GM18861 (cell line): ENCODE results near the gene DCDC2C.

Experiments used
- ATAC-seq: cut with Tn5 transposase; IDR thresholded peaks from one replicate; pipeline ENCODE4 v1.9.1; 2021; ENCODE audit not compliant: unreplicated experiment

DCDC2C gene

DNA sequence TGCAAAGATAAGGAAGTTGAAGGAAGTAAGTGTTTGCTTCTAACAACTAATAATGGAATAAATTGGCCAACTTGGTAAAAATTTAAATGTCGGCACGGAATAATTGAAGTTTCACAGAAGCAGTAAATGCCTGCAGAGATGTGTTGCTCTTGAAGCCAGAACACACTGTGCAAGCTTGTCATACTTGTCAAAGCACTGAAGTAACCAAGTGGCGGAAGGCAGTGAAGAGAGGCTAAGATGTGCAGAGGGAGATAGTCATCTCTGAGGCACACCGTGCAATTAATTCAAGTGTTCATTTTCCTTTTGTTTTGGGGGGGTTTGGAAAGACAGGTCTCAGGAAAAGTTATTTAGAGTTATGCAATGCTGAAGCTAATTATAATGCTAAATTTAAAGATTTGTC, 5.2 kb downstream of the DCDC2C start:
- ATAC-seq, result no peak

- ATAC-seq, result no peak
Observed at GRCh38 chr2:3709225-3709624, 5.8 kb downstream of the DCDC2C start.

DNA sequence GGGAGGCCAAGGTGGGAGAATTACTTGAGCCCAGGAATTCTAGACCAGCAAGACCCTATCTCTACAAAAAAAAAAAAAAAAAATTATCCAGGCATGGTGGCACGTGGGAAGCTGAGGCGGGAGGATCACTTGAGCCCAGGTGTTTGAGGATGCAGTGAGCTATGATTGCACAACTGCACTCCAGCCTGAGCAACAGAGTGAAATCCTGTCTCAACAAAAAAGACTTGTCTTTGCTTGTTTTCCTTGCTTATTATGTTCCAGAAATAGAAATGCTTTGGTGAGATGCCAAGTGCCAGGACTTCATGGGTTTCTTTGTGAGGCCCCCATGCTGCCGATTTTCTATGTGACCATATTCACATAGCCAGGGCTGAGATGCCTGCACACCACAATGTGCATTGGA, 9.0 kb downstream of the DCDC2C start:
- ATAC-seq, result no peak

DNA sequence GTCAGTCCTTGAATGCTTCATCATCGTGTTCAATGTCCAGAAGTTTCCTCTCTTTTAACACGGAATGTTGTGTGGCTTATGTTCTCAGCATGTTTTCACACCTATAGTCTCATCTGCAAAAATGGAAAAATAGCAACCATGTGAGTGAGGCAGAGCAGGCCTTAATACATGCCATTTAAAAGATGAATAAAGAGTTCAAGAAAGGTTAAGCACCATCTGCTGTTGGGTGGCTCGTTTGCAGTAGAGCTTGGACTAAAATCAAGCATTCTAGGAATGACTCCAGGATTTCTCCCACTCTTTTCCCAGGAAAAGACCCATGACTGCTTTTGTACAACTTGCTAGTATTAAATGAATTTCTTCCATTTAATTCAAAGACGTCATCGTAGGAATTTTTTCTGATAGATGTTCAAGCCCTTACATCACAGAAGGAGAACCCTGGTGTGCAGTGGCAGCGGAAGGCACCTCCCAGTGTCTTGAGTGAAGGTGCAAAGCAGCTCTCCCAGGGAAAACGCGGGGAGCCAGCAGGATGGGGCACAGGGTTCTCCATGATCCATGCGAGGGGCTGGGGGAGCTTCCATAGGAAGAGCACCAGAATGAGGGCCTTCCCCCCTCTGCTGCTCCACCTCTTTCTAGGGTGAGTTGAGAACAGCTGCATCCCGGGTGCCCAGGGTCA, 9.6 kb downstream of the DCDC2C start:
- ATAC-seq, result no peak

DNA sequence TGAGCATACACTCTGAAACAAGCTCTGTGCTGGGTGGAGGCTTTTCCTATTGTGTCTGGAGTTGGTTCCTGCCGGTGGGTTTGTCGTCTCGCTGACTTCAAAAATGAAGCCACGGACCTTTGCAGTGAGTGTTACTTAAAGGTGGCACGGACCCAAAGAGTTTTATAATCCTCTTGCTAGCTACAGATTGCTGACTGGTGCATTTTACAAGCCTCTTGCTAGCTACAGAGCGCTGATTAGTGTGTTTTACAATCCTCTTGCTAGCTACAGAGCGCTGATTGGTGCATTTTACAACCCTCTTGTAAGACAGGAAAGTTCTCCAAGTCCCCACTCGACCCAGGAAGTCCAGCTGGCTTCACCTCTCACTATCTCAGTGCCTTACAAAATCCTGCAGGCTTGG, 15.3 kb downstream of the DCDC2C start:
- ATAC-seq, result no peak

DNA sequence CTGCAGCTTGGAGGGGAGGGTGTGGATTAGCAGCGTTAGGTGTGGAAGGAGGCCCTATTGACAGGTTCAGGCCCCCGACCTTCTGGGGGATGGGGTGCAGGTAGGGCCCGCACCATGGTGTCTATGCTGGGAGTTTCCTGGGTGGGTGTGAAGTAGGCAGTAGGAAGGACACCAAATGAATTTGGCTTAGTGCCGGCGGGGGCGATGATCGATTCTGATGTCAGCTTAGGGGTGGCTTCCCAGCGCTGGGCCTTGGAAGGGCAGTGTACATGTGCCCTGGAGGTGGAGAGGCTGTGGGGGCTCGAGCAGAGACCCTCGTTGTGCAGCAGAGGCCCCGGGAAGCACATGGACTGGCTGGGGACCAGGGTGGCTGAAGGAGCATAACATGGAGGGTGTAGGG, 21.6 kb downstream of the DCDC2C start:
- ATAC-seq, result no peak

GRCh38 chr2:3725458-3726250, 22.3 kb downstream of the DCDC2C start:
- no peak for ATAC-seq

- no peak for ATAC-seq
Observed at GRCh38 chr2:3726511-3726910, 23.1 kb downstream of the DCDC2C start.

- no peak for ATAC-seq
Observed at GRCh38 chr2:3727397-3728045, 24.1 kb downstream of the DCDC2C start.

DNA sequence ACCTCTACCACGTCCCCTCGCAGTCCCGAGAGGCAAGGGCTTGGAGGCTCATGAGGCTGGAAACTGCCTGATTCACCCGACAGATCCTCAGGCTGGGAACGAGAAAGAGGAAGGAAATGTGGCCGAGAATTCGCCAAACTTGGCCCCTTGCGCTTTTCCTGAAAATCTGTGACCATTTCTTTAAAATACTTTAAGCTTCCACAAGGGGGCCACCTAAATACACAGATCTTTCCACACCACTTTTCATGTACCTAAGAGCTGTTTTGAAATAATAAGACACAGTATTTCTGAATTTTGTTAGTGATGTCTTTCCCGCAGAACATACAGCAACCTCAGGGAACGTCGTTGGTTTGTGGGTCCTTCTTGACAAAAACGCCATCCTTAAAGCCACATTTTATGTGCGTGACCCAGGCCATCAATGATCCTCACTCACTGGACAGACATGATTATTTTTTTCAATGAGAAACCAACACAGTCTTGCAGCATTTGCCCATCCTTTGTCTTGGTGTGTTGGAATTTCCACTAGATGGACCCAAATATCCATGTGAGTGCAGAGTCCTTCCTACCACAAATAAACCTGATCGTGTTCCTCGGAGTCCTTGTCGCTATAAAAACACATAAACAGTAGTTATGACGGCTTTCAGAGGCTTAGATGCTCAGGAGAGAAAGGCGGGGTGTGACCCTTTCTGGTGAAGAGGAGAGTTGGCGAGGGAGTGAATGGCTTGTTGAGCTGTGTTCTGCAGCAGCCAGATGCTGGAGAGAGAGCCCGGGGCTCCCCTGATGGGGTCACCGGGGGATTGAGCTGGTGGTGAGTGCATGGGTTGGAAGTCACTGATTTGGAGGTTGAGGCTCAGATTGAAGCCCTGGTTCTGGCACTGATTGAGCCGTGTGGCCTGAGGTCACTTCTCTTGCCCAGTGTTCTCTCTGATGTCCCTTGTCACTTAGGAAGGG, 25.0 kb downstream of the DCDC2C start:
- no peak for ATAC-seq

DNA sequence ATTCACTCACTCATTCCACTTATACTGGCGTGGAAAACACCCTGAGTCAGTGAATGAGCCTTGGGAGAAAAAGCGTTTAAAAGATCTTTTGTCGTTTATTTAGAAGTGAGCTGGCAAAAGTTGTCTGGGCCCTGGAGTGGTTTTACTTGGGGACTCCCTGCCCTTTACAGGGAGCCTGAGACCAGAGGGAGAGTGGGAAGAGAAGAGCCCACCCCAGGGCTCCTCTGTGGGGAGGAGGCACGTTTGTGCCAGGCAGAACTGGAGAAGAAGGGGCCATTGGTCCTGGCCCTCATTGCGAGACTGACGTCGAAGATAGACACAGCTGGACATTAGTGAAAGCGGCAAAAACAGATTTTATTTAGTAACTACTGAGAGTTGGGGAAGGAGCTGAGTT, 25.7 kb downstream of the DCDC2C start:
- no peak for ATAC-seq

GRCh38 chr2:3729786-3730185, 26.4 kb downstream of the DCDC2C start:
- no peak for ATAC-seq

DNA sequence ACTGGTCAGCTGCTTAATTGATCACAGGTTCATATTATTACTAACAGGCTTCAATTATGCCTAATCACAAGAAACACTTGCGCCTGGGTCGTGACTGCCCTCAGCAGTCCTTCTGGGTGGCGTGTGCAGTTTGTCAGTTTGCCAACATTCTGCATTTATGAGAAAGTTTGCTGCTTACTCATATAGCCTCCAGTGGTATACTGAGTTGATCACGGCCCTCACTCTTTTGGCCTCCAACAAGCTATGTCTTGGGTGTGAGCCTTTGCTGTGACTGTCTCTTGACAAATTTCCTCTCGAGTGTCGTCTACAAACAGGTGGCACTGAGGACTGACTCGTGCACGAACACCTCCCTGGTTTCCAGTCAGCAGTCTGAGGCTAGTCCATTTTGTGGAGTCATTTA, 27.3 kb downstream of the DCDC2C start:
- no peak for ATAC-seq

GRCh38 chr2:3731829-3732228, 28.5 kb downstream of the DCDC2C start:
- no peak for ATAC-seq

- ATAC-seq, result no peak
Observed at GRCh38 chr2:3736112-3736511, 32.7 kb downstream of the DCDC2C start.

- ATAC-seq, result no peak
Observed at GRCh38 chr2:3737128-3737527, 33.8 kb downstream of the DCDC2C start.

DNA sequence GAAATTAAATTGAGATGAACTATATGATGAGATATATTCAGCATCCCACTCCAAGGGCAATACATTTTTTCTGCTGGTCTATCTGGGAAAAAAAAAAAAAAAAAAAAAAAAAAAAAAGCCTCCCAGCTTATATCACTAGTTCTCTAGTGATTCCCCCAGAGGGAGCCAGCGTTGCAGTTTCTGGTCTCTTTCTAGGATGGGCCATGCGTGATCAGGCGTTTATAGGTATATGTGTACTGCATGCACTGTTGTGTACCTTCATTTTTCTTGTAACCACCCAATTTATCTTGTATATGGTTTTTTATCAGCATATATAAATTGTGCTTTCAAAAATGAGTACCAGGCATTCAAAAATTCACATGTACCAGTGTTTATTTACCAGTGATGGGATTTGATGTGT, 35.1 kb downstream of the DCDC2C start:
- no peak for ATAC-seq

GRCh38 chr2:3739313-3739712, 35.9 kb downstream of the DCDC2C start:
- no peak for ATAC-seq

DNA sequence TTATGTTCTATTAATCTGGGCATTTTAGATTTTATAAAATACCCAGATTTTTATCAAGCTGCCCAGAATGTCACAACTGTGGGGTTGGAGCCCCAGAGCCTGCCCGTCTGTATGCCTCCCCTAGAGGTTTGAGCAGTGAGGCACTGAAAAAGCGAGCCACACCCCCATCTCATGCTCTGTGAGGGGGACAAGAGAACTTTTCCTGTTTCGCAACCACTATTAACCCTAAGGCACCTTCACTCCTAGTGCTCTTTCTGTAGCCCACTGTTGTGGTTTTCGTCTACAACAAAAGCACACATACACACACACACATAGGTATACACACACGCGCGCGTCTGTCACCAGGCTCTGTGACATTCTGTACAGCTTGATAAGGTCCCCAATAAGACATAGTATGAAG, 38.0 kb downstream of the DCDC2C start:
- ATAC-seq, result no peak

DNA sequence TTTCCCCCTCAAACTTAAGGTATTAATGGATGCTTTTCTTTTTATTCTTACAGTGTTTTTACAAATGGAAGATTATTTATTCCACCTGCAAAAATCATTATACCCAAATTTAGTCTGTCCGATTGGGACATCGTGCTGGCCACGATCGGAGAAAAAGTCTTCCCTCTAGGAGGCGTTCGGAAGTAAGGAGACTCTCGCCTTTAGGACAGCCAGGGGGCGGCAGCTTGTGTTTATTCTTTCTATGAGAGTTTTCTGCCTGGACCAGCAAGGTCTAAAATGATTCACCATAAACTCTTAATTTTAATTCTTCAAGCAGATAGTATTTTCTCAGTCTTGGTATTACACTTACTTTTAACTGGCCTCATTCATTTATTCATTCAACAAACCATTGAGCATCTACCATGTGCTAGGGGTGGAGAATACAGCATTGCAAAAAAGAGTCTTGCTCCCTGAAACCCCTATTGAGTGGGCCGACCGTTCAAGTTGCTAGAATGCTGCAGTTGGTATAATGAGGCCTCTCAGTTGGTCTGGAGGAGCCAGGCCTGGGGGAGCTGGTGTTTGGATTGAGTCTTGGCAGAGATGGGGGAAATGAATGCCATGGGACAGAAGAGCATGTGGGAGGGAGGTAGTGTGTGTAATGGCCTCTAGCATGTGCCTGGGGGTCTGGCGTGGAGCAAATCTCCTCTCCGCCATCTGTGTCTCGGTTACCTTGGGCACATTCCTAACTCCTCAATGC, 38.7 kb downstream of the DCDC2C start:
- ATAC-seq, result no peak
